ENCODE results near the gene PPIB. TPM values are rescaled to one million over a fixed set of nuclear protein-coding genes. Genes with fewer than 3 reads are reported as not detected.
A peak's percentile ranks its signal among the peaks of the same experiment; 100 is the strongest.

PPIB gene
- total and polyA plus RNA-seq, 9 of the 15 experiments (the other 6 are each of a cell fraction or from before 2014, with no cell fraction given): 306 to 746 (median 439) TPM

DNA sequence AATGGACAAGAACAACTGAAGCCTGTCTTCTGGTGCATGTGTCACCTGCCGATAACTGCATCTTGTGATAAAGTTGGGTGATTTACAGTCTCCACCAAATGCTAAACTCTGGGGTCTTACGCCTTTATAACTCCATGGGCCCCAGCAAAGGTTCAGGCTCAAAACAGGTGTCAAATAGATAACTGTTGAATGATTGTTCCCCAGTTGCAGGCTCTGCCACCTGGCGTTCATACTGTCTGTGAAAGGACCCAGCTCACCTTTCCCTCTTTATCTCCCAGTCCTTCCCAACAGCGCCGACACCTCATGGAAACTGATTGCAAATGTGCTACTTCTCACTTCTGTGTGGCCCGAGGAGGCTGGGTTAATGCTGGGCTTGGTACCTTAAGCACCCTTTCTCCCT lies 19.5 kb downstream of the PPIB start (continued):
- TF ChIP-seq ARID1B (IDR thresholded peaks at IDR 0.05) (peak; percentile 53; the same call in 1 of the 2 replicates), DACH1 (IDR thresholded peaks at IDR 0.05; ENCODE audit: partially characterized antibody) (no peak), STAT5A (IDR thresholded peaks at IDR 0.05; ENCODE audit: borderline replicate concordance, low read length) (0 out of 2 replicates have a peak, but pooled peaks have one; percentile 9)
- TF ChIP-seq, protein P1, sequence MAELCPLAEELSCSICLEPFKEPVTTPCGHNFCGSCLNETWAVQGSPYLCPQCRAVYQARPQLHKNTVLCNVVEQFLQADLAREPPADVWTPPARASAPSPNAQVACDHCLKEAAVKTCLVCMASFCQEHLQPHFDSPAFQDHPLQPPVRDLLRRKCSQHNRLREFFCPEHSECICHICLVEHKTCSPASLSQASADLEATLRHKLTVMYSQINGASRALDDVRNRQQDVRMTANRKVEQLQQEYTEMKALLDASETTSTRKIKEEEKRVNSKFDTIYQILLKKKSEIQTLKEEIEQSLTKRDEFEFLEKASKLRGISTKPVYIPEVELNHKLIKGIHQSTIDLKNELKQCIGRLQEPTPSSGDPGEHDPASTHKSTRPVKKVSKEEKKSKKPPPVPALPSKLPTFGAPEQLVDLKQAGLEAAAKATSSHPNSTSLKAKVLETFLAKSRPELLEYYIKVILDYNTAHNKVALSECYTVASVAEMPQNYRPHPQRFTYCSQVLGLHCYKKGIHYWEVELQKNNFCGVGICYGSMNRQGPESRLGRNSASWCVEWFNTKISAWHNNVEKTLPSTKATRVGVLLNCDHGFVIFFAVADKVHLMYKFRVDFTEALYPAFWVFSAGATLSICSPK (IDR thresholded peaks at IDR 0.05; ENCODE audit: borderline replicate concordance): no peak
- TF ChIP-seq, protein P2, sequence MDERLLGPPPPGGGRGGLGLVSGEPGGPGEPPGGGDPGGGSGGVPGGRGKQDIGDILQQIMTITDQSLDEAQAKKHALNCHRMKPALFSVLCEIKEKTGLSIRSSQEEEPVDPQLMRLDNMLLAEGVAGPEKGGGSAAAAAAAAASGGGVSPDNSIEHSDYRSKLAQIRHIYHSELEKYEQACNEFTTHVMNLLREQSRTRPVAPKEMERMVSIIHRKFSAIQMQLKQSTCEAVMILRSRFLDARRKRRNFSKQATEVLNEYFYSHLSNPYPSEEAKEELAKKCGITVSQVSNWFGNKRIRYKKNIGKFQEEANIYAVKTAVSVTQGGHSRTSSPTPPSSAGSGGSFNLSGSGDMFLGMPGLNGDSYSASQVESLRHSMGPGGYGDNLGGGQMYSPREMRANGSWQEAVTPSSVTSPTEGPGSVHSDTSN (CRISPR knock-in tag; IDR thresholded peaks at IDR 0.05; ENCODE audit: low read depth): no peak
- TF ChIP-seq, protein P2 (tag; conservative IDR thresholded peaks at IDR 0.05; ENCODE audit: low read depth): peak; percentile 44; the same call in 1 of the 2 replicates
- TF ChIP-seq, protein P3, sequence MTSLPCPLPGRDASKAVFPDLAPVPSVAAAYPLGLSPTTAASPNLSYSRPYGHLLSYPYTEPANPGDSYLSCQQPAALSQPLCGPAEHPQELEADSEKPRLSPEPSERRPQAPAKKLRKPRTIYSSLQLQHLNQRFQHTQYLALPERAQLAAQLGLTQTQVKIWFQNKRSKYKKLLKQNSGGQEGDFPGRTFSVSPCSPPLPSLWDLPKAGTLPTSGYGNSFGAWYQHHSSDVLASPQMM (CRISPR knock-in tag; IDR thresholded peaks at IDR 0.05): no peak

Measured in K562 (cell line).